GM23338 (cell line): ENCODE data around the gene ZNF664.

Experiments used
- CTCF ChIP-seq, 2 experiments: fragments of 200-600 bp in 1 of 2; sonication (generic) in 1 of 2; conservative IDR thresholded peaks; 2 replicates each; pipeline versions ENCODE4 v1.5.1 to v1.6.1; 2016 to 2017; ENCODE audit warnings: antibody characterized with exemption in 2 of 2, low read depth in 2 of 2, mild to moderate bottlenecking in 2 of 2, moderate library complexity in 1 of 2
- ETS1 ChIP-seq: IDR thresholded peaks from 2 replicates; pipeline ENCODE4 v1.6.1; 2016; ENCODE audit warnings: antibody characterized with exemption
- EZH2 ChIP-seq: fragments of 200-600 bp; sonication (generic); IDR thresholded peaks from one replicate; pipeline ENCODE4 v1.8.0; 2017; ENCODE audit warnings: antibody characterized with exemption, mild to moderate bottlenecking, low read depth; ENCODE audit not compliant: unreplicated experiment
- POLR2AphosphoS5 ChIP-seq: IDR thresholded peaks from 2 replicates; pipeline ENCODE4 v1.6.1; 2016; ENCODE audit warnings: antibody characterized with exemption, low read depth
- STAT1 ChIP-seq: IDR thresholded peaks from one replicate; pipeline ENCODE4 v1.6.1; 2016; ENCODE audit warnings: antibody characterized with exemption; ENCODE audit not compliant: unreplicated experiment

- no peak for TF ChIP-seq CTCF (conservative IDR thresholded peaks at IDR 0.05; ENCODE audit: low read depth in 2 of 2)
- no peak for TF ChIP-seq EZH2
- no peak for TF ChIP-seq POLR2AphosphoS5
- no peak for TF ChIP-seq ETS1
- TF ChIP-seq STAT1, result no peak
Measured at GRCh38 chr12:124019115-124019514, 46.1 kb downstream of the ZNF664 start.
